ENCODE results near the gene FLNA.

- no peak for TF ChIP-seq CTCF (IDR thresholded peaks at IDR 0.05)
- no peak for TF ChIP-seq POLR2A (IDR thresholded peaks at IDR 0.05)
Observed at GRCh38 chrX:154354013-154354412, 20.4 kb downstream of the FLNA start.
